NCI-H748 treated with DMSO at 0.1 percent for 48 hours (cell line): ENCODE results near the gene TWF2.

Source experiments
- DNase-seq: peaks from one replicate; lab custom pipeline; 2025; lab: John Stamatoyannopoulos, UW

The TWF2 gene

DNA sequence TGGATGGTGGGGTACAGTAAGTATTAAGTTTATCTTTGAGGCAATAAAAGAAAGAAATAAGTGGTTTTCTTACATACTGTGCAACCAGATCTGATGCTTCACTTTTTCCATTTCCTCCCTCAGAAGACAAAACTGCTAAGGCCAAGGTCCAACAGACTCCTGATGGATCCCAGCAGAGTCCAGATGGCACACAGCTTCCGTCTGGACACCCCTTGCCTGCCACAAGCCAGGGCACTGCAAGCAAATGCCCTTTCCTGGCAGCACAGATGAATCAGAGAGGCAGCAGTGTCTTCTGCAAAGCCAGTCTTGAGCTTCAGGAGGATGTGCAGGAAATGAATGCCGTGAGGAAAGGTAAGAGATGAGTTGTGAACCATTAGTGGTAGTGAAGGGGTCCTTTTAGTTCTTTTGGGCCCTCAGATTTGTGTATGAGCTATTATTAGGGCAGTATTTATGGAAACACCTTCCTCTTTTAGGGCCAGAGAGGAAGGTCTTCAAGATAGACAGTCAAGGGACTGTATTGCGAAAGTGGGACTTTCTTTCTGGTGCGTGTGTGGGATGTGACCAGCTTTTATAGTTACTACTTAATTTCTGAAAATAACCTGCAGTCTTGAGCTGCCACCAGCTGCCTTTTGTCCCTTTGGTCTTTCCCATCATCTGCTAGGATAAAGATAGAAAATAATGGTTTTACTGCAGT is 36.4 kb downstream of the TWF2 start:
- DNase-seq: no peak

DNA sequence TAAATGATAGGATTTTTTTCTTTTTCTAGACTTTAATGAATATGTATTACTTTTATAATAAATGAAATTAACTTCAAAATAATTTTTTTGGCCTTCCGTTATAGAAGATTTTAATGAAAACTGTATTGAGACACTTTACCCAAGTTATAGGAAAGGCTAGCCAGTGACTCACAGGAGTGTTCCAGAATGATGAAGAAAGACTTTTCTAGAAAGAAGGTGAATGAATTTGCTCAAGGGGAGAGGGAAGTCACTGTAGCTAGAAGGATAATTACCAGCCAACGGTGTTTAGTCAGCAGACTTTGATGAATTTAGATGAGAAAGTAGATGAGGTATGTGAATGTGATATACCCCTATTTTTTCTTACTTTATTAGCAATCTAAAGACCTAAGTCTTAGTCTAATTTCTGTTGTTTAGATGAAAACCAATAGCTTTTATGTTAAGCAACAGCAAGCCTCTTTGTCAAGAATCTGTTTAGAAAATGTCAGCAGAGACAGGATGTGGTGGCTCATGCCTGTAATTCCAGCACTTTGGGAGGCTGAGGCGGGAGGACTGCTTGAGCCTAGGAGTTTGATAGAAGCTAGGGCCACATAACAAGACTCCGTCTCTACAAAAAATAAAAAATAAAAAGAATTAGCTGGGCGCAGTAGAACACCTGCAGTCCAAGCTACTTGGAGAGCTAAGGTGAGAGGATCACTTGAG is 37.8 kb downstream of the TWF2 start:
- no peak for DNase-seq

DNA sequence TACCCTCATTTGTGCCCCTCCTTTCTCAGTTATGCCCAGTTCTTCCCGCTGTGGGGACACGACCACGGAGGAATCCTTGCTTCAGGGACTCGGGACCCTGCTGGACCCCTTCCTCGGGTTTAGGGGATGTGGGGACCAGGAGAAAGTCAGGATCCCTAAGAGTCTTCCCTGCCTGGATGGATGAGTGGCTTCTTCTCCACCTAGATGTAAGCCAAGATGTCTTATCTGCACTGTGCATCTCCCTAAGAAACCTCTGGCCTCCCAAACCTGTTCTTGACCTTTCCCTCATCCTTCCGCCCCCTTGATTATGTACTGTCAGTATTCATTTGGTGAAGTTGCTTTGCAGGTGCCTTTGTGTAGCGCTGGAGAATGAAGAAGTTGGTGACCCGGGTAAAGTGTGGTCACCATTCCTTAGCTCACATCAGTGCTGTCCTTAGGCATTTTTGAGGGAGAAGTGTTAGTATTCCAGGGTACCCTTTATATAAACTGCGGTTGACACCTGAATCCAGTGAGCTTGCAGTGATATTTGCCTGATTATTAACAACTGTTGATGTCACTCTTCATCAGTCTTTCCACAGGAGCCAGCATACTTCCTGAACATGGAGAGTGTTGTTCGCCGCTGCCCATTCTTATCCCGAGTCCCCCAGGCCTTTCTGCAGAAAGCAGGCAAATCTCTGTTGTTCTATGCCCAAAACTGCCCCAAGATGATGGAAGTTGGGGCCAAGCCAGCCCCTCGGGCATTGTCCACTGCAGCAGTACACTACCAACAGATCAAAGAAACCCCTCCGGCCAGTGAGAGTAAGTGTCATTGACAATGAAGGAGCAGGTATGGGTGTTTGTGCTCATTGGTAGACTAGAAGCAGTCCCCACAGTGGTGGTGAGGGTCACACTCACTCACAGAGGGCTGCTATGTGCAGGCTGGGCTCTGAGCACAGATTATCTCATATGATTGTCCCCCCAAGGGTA is 40.0 kb downstream of the TWF2 start:
- DNase-seq: no peak

DNA sequence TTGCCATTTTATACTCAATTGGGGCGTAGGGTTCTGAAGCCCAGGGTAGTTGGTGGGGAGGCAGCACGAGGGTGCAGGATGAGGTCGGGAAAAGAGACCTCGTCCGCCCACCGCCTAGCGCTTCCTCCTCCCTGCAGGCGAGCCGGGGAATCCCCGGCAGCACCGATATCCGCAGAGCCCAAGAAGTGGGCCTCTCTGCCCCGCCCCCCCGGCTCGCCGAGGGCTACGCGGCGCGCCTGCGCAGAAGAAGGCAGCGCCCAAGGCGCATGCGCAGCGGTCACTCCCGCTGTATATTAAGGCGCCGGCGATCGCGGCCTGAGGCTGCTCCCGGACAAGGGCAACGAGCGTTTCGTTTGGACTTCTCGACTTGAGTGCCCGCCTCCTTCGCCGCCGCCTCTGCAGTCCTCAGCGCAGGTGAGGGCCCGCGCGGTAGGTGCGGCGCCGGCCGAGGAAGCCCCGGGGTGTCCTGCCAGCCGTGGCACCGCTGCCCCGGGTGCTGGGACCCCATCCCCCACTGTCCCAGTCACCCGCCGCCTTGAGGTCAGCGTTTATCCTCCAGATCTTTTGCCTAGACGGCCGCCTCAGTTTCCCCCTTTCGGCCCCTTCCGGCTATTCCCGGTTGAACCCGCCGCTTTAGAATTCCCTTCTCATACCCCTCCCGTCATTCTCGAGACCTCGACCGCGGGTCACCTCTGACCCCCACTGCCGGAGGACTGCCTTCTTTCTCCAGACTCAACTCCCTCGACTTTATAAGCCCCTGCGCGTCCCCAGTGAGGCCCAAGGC is 40.9 kb downstream of the TWF2 start, which contains the start of gene ALAS1:
ALAS1 (plus strand) TSS at position 319 of the 784 bp plus-strand sequence. CDS start 1,082 bp downstream, outside the sequence.
- DNase-seq: peak; percentile 71

DNA sequence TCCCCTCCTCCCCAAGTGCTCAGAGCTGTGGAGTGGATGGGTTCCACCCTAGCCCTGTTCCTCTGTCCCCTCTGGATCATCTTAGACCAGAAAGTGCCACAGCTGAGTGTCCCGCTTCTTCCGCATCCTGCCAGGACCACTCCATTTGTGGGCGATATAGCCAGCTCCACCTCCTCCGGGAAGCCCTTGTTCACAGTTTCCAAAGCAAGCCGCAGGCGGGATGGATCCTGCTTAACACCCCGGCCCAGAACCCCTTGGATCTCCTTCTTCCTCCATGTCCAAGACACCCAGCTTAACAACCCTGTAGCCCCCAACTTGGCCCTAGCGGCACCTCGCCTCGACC is 41.5 kb downstream of the TWF2 start:
- no peak for DNase-seq

DNA sequence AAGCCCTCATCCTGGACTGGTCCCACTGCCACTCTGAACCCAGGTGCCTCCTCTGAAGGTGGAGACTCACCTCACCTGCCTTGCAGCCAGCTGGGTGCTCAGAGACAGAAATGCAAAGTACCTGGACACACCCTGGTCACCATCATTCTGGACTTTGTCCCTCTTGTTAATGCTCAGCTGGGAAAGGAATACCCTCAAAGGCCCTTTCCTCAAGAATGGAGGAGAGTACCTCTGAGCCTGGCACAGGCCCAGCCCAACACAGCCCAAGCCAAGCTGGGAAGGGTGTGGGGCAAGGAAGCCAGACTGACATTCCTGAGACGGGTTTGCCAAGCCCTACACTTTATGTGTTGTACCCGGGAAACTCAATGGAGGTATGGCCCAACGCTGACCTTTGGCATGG is 42.0 kb downstream of the TWF2 start:
- DNase-seq: no peak

DNA sequence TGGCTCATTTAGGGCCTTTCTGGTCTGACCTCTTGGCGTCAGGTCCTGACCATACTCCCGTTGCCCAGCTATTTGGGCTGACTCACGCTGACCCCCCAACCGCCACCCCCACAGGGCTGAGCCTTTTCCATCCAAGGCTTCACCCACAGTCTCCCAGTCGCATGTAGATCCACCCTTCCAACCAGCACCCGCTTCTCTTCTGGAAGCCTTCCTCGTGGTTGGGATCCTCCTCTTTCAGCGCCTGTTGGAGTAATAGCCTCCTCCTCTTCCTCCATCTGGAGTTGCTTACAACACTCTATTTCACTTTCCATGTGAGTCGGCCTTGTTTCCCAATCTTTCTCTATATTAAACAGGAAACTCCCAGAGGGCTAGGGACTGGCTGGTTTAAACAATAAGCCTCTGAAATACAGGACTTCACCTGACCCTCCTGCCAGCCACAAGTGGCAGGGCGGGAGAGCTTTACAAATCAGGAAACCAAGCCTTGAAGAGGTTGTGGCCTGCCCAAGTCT is 43.1 kb downstream of the TWF2 start:
- no peak for DNase-seq

DNA sequence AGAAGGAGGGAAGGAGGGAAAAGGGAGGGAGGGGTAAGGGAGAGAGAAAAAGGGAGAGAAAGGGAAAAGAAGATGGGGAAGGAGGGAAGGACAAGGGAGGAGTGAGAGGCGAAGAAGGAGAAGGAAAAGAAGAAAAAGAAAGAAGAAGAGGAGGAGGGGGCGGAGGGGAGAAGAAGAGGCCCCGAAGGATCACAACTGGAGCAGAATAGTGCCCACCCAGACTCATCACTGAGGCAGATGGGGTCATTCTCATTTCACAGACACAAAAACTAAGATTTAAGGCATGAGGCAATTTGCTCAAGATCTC is 43.7 kb downstream of the TWF2 start:
- DNase-seq: no peak

DNA sequence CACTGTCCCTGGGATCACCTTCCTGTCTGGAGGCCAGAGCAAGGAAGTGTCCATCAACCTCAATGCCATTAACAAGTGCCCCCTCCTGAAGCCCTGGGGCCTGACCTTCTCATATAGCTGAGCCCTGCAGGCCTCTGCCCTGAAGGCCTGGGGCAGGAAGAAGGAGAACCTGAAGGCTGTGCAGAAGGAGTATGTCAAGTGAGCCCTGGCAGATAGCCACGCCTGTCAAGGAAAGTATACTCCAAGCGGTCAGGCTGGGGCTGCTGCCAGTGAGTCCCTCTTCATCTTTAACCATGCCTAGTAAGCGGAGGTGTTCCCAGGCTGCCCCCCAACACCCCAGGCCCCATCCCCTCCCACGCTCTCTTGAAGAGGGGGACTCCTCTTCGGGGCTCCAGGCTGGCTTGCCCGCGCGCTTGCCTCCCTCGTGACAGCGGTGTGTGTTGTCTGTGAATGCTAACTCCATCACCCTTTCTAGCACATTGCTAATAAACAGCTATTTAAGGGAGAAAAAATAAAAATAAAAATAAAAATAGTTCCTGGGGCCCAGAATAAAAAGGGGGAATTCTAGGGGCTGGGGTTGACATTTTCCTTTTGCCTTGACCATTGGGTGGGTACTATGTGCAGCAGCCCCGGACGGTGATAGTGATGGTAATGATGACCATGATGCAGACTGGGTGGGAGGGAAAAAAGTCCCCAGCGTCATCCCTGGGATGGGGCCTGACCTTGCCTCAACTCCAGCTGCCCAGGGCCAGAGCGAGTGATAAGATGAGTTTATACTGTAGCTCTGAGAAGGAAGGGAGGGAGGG is 44.3 kb downstream of the TWF2 start:
- DNase-seq: no peak

DNA sequence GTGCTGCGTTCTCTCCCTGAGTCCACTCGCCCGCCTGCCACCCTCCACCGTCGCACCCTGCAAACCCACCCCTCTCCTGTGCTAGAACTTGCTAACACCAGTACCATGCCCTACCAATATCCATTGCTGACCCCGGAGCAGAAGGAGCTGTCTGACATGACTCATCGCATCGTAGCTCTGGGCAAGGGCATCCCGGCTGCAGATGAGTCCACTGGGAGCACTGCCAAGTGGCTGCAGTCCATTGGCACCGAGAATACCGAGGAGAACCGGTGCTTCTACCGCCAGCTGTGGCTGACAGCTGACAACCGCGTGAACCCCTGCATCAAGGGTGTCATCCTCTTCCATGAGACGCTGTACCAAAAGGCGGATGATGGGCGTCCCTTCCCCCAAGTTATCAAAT is 45.9 kb downstream of the TWF2 start:
- no peak for DNase-seq

DNA sequence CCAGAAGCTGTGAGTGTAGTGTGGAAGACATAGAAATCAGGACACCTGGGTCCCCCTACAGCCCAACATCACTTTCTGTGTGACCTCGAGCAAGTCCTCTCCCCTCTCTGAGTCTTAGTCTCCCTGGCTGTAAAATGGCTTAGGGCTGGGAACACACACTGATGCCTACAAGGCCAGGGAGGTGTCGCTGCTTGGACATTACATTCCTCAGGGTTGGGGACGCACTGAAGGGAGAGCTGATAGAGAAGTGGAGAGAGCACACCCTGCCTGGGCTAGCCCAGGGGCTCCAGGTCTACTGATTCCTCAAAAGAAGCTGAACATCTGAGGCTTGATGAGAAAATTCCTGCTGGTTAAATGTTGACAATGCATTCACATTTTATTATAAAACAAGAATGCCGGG is 47.3 kb downstream of the TWF2 start:
- DNase-seq: no peak

DNA sequence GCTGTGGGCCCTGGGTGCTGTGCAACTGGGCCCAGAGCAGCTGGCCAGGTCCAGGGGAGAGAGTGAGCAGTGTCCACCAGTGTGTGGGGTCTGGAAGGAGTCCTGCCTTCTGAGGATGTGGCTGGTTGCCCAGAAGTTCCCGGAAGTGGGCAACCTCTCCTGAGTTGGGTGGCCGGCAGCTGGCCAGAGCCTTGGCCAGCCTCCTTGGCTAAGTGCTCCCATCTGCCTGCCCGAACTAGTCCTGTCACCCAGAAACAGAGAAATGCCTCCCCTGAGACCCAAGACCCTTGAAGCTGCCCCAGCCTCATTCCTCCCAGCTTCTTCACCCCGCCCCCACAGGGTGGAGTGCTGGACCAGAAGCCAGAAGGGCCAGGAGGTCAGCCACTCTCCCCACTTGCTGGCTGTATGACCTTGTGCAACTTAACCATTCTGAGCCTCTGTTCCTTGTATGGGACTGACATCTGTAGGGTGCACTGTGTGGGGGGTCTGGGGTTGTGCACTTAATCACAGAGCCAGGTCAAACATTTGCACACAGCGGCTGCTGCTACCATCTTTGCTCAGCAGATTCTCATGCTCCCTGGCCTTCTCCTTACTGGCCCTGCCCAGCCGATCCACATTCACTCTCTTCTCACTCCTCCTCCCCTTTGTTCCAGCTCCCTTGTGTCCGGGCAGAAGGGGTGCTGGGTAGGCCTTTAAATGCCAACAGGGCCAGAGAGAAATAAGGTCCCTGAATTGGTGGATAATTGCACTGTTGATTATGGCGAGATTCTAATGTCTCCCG is 48.5 kb downstream of the TWF2 start:
- DNase-seq: no peak

DNA sequence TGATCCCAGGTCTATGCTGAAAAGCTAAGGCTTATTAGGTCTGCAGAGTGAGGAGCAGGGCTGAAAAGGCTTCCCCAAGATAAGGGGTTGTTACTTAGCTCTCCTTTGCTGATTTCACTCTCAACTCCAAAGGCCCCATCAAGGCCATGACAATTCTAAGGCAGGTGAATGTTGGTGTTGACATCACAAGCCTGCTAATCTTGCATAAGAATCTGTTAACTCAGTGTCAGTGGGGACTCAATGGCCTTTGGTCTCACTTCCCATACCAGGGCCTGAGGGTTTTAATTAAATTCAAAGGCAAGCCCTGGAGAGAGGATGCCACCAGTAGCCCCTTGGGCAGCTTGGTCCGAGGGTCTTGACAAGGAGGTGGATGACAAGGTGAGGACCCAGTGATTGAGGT is 50.4 kb downstream of the TWF2 start:
- no peak for DNase-seq

DNA sequence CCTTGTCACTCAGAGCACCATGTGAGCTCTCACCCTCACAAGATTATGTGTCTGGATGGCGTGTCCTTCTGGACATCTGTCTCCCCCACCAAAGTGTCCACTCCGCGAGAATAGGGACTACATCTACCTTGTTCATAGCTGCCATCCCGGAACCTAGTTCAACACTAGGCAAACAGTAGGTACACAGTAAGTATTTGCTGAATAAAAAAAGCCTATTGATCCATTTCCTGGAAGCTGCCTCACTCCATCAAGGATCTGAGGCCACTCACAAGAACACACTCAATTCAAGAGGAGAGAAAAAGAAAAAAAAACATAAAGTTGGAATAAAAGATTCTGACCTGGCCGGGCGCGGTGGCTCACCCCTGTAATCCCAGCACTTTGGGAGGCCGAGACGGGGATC is 52.2 kb downstream of the TWF2 start:
- no peak for DNase-seq

DNA sequence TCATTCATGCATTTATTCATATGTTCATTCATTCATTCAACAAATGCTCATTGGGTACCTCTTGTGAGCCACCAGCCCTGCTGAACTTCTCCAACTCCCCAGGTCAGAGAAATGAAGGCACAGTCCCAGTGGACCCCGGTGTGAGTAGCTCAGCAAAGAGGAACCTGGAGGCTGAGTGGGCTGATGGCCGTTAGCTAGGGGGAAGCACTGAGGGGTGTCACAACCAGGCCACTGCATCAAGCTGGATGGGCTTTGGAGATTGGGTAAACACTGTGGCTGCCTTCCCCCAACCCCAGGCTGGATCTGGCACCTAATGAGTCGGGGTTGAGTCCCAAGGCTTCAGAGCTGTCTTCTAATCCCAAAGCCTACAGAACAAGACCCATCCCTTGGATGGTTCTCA is 53.1 kb downstream of the TWF2 start:
- no peak for DNase-seq

DNA sequence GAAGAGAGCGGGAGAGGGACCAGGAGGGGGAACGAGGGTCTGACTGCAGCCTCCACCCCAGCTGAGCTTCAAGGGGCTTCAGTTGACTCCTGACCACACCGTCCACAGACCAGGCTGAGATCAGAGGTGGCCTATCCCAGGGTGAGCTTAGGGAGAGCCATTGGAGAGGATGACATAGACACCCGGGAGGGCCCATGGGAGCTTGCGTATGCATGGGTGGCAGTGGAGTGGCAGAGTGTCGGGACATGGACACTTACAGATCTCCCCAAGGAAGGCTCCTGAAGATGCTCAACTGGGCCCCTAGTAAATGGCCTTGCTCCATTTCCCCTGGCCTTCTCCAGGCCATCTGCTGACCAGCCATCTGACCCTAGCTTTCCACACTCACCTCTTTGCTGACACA is 53.6 kb downstream of the TWF2 start:
- DNase-seq: no peak

DNA sequence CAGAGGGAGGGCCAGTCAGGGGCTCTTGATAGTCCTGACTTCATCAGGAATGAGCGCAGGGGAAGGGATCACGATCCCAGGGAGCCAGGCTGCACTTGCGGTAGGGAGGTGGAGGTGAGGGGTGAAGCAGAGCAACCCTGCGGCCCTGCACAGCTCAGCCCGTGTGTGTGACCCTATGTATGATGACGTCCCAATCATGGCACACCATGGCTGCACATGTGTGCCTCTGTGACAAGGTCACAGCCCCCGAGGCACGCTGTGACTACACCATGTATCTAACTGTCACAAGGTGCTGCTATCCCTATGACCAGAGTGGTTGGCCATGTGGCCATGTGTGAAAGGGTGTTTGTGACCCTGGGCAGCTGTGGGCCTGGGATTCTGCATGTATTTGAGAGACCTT is 54.3 kb downstream of the TWF2 start:
- DNase-seq: no peak

DNA sequence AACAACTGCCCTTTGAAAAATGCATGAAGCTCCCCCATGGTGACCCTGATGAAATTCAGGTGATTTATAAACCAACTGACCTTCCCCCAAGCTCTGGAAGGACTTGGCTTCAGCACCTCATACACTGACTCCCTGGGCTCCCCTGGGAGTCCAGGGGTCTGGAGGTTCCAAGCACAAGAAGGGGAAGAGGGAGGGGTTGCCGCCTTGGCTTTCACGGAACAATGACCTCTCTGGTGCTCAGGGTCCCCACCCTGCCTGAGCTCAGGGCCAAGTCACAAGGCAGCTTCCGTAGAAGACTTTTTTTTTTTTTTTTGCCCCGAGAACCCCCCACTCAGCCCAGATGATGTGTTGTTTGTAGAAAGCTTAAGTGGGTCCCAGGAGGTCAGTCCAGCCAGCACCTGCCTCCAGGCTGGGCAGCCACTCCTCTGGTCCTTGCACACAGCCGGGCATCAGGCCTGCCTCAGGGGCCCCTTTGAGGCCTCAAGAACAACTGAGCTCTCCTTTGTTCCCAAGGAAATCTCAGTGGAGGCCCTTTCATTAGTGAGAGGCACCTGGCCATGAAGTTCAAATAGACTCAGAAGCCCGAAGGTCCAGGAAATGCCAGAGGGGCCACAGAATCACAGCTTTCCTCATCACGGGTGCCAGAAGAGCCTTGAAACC is 55.0 kb downstream of the TWF2 start:
- DNase-seq: no peak

DNA sequence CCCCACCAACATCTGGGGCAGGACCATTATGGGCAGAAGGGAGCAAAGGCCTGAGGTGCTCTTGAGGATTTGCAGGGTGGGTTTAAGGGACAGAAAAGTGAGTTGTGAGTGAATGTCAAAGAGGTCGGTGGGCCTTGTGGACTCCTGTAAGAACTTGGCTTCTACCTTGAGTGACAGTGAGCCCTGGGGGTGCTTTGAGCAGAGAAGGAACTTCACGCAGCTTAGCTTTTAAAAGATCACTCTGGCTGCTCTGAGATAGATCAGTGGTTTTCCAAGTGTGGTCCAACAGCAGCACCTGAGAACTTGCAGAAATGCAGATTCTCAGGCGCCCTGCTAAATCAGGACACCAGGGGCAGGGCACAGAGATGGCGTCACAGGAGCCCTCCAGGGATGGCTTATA is 56.3 kb downstream of the TWF2 start:
- no peak for DNase-seq

DNA sequence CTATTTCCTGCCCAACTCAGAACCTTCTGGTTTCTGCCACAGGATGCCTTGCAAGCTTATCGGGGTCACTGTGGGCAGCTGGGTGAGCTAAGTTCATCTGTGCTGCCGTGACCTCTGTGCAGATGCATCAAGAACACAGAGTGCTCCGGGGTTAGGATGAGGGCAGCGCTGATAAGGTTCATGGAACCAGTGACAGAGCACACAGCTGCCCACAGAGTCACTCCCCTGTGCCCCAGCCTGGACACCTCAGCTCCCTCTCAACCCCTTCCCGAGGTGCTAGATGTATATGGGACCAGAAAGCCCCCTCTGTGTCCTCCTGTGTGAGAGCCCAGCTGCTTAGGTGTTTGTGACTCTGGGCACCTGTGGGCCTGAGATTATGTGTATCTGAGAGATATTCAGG is 56.8 kb downstream of the TWF2 start:
- DNase-seq: no peak
